Measurements from ENCODE around the gene ASXL1. TPM values are rescaled to one million over a fixed set of nuclear protein-coding genes. Genes with fewer than 3 reads are reported as not detected.
A peak's percentile ranks its signal among the peaks of the same experiment; 100 is the strongest.

The ASXL1 gene
- total and polyA plus RNA-seq, 10 donors: 14.1 to 149 (median 96.8) TPM

DNA sequence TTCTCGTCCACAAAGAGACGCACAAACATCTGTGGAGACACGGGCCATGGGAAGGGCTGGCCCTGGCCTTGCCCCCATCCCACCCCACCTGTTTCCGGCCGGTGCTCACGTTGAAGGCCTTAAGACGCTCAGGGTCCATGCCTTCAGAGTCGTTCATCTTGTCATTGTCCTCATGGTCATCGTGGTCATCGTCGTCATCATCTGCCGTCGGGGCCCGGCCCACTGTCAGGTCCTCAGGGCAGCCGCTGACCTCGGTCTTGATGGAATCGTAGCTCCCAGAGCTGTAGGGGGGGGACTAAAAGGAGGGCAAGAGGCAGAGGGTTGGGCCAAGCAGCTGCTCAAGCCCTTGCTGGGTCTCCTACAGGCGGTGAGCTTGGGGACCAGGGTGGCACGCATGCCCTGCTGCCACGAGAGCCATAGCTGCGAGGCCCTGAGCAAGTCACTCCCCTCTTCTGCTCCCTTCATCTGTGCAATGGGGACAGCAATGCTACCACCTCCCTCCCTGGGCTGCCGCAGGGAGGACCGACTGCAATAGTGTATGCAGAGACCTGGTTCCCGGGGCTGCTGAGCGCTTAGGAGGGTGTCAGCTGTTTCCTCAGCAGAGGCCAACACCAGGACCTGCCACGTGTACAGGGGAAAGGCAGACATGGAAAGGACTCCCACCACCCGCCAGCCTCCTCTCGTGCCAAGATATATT is 95.5 kb downstream of the ASXL1 start:
- Histone ChIP-seq H3K36me3 (peaks cover 0 to 79% (median 42%) of the 10 kb centered on the region in 6 donors), H3K4me3 (no peak overlapping the region), H3K27me3 (replicated peaks in 1 of 7) (no peaks in the 10 kb centered on the region), H3K9me3 (no peaks in the 10 kb centered on the region), H3K4me1 (peaks cover 28 to 83% (median 52%) of the 10 kb centered on the region in 6 donors), H3K27ac (no peak overlapping the region)
- WGBS, 5 donors: 74 to 100% (median 81%) methylated on average over 4 to 28 of the region's 28 CpGs
- intact Hi-C loops (cut with DNase I; ENCODE audit: low total_unique reads): no loop called here
- TF ChIP-seq, protein P1, sequence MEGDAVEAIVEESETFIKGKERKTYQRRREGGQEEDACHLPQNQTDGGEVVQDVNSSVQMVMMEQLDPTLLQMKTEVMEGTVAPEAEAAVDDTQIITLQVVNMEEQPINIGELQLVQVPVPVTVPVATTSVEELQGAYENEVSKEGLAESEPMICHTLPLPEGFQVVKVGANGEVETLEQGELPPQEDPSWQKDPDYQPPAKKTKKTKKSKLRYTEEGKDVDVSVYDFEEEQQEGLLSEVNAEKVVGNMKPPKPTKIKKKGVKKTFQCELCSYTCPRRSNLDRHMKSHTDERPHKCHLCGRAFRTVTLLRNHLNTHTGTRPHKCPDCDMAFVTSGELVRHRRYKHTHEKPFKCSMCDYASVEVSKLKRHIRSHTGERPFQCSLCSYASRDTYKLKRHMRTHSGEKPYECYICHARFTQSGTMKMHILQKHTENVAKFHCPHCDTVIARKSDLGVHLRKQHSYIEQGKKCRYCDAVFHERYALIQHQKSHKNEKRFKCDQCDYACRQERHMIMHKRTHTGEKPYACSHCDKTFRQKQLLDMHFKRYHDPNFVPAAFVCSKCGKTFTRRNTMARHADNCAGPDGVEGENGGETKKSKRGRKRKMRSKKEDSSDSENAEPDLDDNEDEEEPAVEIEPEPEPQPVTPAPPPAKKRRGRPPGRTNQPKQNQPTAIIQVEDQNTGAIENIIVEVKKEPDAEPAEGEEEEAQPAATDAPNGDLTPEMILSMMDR (IDR thresholded peaks at IDR 0.05 in 8 of 11, conservative IDR thresholded peaks at IDR 0.05 in 3 of 11): no peak
- TF ChIP-seq POLR2AphosphoS5 (IDR thresholded peaks at IDR 0.05) (no peak), POLR2A (IDR thresholded peaks at IDR 0.05) (no peak)
- DNase-seq: peak; percentile 57

DNA sequence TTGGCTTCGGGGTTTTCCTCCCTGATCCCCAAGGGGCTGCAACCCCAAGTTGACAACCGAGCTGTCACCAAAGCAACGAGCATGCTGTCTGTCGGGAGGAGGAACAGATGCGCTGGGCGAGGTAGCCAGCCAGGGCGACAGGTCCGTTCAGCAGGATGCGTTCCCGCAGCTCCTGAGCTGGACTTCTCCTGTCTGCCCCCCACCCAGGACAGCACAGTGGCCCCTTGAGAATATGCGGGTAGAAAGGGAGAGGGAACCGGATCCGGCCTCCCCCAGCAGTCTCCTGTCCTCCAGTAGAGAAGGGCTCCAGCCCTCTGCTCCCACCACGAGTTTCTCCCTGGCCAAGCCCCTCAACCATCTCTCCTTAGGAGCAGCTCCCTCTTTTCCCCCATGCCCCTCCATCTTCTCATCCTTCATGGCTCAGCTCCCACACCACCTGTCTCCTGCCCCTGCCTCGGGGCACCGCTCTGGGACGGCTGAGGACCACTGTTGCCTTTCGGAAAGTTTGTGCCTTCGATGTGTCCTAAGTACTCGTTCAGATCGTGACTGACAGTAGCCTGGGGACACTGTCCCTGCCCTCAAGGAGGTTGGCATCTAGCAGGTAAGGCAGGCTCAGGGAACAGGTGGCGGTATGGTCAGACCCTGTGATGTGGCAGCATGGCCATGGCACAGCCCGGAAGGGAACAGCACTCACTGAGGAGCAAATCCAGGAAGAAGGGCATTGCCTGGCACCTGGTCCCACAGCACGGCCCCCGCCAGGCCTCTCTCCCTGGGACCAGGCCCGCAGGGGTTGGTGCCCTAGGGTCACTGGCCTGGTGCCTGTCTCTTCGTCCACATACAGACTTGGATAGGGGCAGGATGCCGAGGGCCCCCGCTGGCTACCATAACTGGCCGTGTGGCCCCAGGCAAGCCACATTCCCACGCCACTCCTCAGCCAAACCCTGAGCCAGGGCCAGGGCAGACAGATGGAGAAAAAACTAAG is 96.3 kb downstream of the ASXL1 start:
- H3K36me3 ChIP-seq: peaks cover 0 to 70% (median 39%) of the 10 kb centered on the region in 6 donors
- H3K27ac ChIP-seq: no peak overlapping the region
- 81 to 96% (median 88%) methylated on average over 22 to 31 of the region's 31 CpGs for WGBS, 5 donors
- intact Hi-C loops (cut with DNase I; ENCODE audit: low total_unique reads): no loop called here
- no peaks in the 10 kb centered on the region for H3K9me3 ChIP-seq
- no peaks in the 10 kb centered on the region for H3K27me3 ChIP-seq (replicated peaks in 1 of 7)
- peak; percentile 69 for DNase-seq
- TF ChIP-seq, protein P1 (IDR thresholded peaks at IDR 0.05 in 8 of 11, conservative IDR thresholded peaks at IDR 0.05 in 3 of 11): no peak
- TF ChIP-seq POLR2A (IDR thresholded peaks at IDR 0.05) (no peak), POLR2AphosphoS5 (IDR thresholded peaks at IDR 0.05) (peak in 1 of 3 donors; percentile 17)
- H3K4me1 ChIP-seq: peaks cover 26 to 79% (median 47%) of the 10 kb centered on the region in 6 donors
- H3K4me3 ChIP-seq: no peak overlapping the region

DNA sequence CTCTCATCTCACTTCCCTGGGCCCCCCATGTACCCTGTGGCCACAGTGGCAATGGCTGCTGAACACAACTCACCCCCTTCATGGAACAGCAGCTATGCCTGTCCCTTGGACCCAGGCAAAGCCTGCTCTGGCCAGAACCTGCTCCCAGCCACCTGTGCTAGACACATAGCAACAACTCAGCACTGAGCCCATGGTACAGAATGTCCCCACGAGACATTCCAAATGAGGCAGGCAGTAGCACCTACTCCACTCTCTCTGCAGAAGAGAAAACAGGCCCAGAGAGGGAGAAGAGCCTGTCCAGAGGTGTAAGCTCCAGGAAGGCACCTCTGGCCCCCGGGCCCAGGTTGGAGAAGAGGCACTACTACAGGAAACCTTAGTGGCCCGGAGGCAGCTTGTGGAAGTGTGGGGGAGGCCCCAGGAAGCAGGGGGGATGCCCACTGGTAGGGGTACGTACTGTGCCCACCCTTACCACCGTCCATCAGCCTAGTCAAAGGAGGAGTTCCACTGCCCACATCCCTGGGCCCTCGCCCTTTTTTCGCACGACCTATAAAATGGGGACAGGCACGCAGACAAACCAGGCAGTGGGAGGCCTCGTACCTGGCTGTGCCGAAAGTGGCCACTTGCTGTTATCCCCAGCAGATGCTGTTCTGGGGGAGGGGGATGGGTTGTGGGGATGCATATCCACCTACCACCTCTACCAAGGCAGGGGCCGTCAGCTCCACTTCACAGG is 97.2 kb downstream of the ASXL1 start:
- intact Hi-C loops (cut with DNase I; ENCODE audit: low total_unique reads): no loop called here
- Histone ChIP-seq H3K27ac (peak overlapping the region in 1 of 8 donors; percentile 3), H3K9me3 (no peaks in the 10 kb centered on the region), H3K4me1 (peaks cover 17 to 70% (median 38%) of the 10 kb centered on the region in 6 donors), H3K36me3 (peaks cover 0 to 64% (median 39%) of the 10 kb centered on the region in 6 donors), H3K4me3 (no peak overlapping the region), H3K27me3 (replicated peaks in 1 of 7) (no peaks in the 10 kb centered on the region)
- 78 to 87% (median 80%) methylated on average over 12 of the region's 12 CpGs for WGBS, 5 donors
- no peak for DNase-seq
- TF ChIP-seq, protein P1 (IDR thresholded peaks at IDR 0.05 in 8 of 11, conservative IDR thresholded peaks at IDR 0.05 in 3 of 11): no peak
- TF ChIP-seq POLR2AphosphoS5 (IDR thresholded peaks at IDR 0.05) (no peak), POLR2A (IDR thresholded peaks at IDR 0.05) (no peak)
